Measurements from ENCODE around the gene IGSF21.

DNA sequence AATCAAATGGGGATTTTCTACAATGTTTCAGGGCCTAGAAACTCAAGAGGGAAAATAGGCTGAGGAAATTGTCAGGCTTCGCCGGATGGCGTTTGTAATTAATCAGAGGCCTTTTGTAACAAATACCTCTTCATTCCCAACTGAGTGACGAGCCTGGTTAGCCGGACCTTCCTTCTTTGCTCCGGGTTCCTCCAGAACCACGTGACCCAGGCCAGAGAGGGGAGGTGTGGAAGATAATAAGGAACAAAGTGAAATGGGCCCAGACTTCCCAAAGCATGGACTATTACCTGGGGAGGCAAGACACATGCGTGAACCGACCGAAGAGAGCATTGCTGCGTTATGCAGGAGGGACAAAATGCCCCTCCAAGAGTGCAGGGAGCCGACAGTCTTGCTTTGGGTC is 7.5 kb upstream of the IGSF21 start:
- TF ChIP-seq, protein P1, sequence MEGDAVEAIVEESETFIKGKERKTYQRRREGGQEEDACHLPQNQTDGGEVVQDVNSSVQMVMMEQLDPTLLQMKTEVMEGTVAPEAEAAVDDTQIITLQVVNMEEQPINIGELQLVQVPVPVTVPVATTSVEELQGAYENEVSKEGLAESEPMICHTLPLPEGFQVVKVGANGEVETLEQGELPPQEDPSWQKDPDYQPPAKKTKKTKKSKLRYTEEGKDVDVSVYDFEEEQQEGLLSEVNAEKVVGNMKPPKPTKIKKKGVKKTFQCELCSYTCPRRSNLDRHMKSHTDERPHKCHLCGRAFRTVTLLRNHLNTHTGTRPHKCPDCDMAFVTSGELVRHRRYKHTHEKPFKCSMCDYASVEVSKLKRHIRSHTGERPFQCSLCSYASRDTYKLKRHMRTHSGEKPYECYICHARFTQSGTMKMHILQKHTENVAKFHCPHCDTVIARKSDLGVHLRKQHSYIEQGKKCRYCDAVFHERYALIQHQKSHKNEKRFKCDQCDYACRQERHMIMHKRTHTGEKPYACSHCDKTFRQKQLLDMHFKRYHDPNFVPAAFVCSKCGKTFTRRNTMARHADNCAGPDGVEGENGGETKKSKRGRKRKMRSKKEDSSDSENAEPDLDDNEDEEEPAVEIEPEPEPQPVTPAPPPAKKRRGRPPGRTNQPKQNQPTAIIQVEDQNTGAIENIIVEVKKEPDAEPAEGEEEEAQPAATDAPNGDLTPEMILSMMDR (IDR thresholded peaks at IDR 0.05; ENCODE audit: low read depth, low read length, missing input control), result no peak
- TF ChIP-seq TAF1 (conservative IDR thresholded peaks at IDR 0.05), result no peak
- TF ChIP-seq SP1 (IDR thresholded peaks at IDR 0.05), result no peak
- no peak for TF ChIP-seq RXRA (IDR thresholded peaks at IDR 0.05)
- no peak for TF ChIP-seq GABPA (IDR thresholded peaks at IDR 0.05 in 1 of 2, conservative IDR thresholded peaks at IDR 0.05 in 1 of 2)

All from liver (tissue), 3 donors.